Measurements from ENCODE around the gene ACTR5.

DNA sequence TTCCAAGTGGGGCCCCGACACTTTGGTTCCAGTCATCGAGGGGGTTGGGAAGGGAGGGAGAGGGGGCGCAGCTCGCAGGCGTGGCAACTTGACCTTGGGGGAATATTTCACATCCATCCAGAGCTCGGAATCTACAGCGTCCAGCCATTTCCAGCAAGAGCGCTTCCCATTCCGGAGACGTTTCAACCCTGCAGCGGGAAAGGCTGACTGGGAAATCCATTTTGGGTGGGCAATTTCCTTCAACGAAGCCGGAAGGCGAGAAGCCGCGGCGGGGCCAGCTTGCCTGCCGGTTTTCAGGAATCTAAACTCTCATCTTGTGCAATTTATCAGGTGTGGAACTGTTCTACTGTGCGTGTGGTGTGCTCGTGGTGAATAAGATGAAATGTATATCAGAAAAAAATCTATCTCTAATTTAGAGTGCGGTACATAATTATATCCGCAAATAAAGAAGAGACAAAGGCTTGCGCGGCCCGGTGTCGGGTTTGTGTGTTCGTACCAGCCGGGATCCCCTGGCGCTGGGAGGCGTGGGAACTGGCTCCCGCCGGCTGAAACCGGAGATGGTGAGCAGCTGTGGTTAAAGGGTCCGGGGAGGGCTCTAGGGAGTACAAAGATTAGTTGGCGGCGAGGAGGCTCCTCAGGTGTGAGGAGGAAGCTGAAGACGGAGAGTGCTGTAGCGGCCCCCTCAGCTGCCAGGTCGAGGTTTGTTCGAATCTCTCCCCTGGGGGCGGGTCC is 19.2 kb upstream of the ACTR5 start:
- TF ChIP-seq, protein P1, sequence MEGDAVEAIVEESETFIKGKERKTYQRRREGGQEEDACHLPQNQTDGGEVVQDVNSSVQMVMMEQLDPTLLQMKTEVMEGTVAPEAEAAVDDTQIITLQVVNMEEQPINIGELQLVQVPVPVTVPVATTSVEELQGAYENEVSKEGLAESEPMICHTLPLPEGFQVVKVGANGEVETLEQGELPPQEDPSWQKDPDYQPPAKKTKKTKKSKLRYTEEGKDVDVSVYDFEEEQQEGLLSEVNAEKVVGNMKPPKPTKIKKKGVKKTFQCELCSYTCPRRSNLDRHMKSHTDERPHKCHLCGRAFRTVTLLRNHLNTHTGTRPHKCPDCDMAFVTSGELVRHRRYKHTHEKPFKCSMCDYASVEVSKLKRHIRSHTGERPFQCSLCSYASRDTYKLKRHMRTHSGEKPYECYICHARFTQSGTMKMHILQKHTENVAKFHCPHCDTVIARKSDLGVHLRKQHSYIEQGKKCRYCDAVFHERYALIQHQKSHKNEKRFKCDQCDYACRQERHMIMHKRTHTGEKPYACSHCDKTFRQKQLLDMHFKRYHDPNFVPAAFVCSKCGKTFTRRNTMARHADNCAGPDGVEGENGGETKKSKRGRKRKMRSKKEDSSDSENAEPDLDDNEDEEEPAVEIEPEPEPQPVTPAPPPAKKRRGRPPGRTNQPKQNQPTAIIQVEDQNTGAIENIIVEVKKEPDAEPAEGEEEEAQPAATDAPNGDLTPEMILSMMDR (IDR thresholded peaks at IDR 0.05), result no peak
- TF ChIP-seq POLR2AphosphoS5 (IDR thresholded peaks at IDR 0.05) (no peak), POLR2A (IDR thresholded peaks at IDR 0.05) (no peak), EP300 (IDR thresholded peaks at IDR 0.05) (no peak)
